NCI-H146 treated with DMSO at 0.1 percent for 48 hours (cell line): ENCODE data around the gene MAD1L1.
"Not testable (repeated sequence)": the region's sequence is repeated elsewhere in the genome, so short reads cannot be mapped to it uniquely, and the experiment has no call there.

Experiments
- DNase-seq: peaks from one replicate; lab custom pipeline; 2025; ENCODE audit not compliant: unreplicated experiment; lab: John Stamatoyannopoulos, UW

MAD1L1 gene

GRCh38 chr7:1873421-1873820 is 359.3 kb downstream of the MAD1L1 start:
- DNase-seq: no peak

- DNase-seq: no peak
Measured at GRCh38 chr7:1873070-1873405, 359.7 kb downstream of the MAD1L1 start.

GRCh38 chr7:1872191-1873069 is 360.3 kb downstream of the MAD1L1 start:
- DNase-seq: no peak

GRCh38 chr7:1869452-1870130 is 363.2 kb downstream of the MAD1L1 start:
- DNase-seq: no peak

GRCh38 chr7:1868516-1869165 is 364.1 kb downstream of the MAD1L1 start:
- no peak for DNase-seq

GRCh38 chr7:1867370-1868260 is 365.1 kb downstream of the MAD1L1 start:
- DNase-seq: no peak

GRCh38 chr7:1866601-1867000 is 366.1 kb downstream of the MAD1L1 start:
- DNase-seq: no peak

- no peak for DNase-seq
Measured at GRCh38 chr7:1865571-1866255, 367.0 kb downstream of the MAD1L1 start.

GRCh38 chr7:1865000-1865555 is 367.7 kb downstream of the MAD1L1 start:
- DNase-seq: no peak

- peak; percentile 25 for DNase-seq
Measured at GRCh38 chr7:1864161-1864940, 368.4 kb downstream of the MAD1L1 start.

- DNase-seq: no peak
Measured at GRCh38 chr7:1863091-1863900, 369.4 kb downstream of the MAD1L1 start.

GRCh38 chr7:1862560-1862959 is 370.2 kb downstream of the MAD1L1 start:
- no peak for DNase-seq

GRCh38 chr7:1861799-1862458 is 370.8 kb downstream of the MAD1L1 start:
- DNase-seq: no peak

GRCh38 chr7:1860881-1861798 is 371.6 kb downstream of the MAD1L1 start:
- not testable (repeated sequence) for DNase-seq

- DNase-seq: no peak
Measured at GRCh38 chr7:1859266-1860035, 373.3 kb downstream of the MAD1L1 start.
